Measurements from ENCODE around the gene PTPRD. TPM values are rescaled to one million over a fixed set of nuclear protein-coding genes. Genes with fewer than 3 reads are reported as not detected.

Gene PTPRD
- total RNA-seq, 1 experiment from 2014 or later: not detected

DNA sequence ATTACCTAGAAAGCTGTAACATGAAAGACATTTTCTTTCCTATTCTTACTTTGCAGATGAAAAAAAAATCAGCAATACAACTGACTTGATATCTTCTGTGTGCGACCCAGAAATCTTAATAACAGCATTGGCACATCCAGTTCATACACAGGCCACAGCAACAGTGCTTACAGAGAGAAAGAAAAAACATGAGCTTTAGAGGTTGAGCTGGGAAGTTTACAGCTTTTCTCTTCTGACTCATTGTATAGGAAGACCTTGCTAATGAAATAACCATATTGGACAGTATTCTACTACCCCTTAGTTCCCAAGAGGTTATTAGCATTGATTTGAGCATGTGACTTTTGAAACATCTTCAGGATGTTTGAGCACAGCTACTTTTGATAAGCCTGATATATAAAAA lies 1779.8 kb downstream of the PTPRD start:
- no peaks in the 10 kb centered on the region for H3K27me3 ChIP-seq (ENCODE audit: control insufficient read depth, insufficient read depth, low read length)
- no peak for DNase-seq (ENCODE audit: low read depth, low spot score)
- H3K4me3 ChIP-seq (ENCODE audit: low read depth in 2 of 2, low read length in 2 of 2): no peak overlapping the region
- H3K27ac ChIP-seq (ENCODE audit: low read length): no peak overlapping the region
- no peaks in the 10 kb centered on the region for H3K9me3 ChIP-seq (ENCODE audit: control insufficient read depth, insufficient read depth, low read depth, low read length)
- BruUV-seq (replicated peaks): no TSS peak
- in situ Hi-C loops (cut with HindIII; ENCODE audit: low pct_unique_long_range_greater_than_20kb, low sequenced_read_pairs) (no loop called here), intact Hi-C loops (cut with micrococcal nuclease; ENCODE audit: unreplicated experiment) (no loop called here)
- TF ChIP-seq POLR2AphosphoS5 (IDR thresholded peaks at IDR 0.05; ENCODE audit: low read depth, low read length) (no peak), TCF7L2 (IDR thresholded peaks at IDR 0.05; ENCODE audit: low read depth, low read length) (no peak), SIN3A (IDR thresholded peaks at IDR 0.05; ENCODE audit: borderline replicate concordance, insufficient read depth, low read depth, low read length) (no peak)
- TF ChIP-seq, protein P1, sequence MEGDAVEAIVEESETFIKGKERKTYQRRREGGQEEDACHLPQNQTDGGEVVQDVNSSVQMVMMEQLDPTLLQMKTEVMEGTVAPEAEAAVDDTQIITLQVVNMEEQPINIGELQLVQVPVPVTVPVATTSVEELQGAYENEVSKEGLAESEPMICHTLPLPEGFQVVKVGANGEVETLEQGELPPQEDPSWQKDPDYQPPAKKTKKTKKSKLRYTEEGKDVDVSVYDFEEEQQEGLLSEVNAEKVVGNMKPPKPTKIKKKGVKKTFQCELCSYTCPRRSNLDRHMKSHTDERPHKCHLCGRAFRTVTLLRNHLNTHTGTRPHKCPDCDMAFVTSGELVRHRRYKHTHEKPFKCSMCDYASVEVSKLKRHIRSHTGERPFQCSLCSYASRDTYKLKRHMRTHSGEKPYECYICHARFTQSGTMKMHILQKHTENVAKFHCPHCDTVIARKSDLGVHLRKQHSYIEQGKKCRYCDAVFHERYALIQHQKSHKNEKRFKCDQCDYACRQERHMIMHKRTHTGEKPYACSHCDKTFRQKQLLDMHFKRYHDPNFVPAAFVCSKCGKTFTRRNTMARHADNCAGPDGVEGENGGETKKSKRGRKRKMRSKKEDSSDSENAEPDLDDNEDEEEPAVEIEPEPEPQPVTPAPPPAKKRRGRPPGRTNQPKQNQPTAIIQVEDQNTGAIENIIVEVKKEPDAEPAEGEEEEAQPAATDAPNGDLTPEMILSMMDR (IDR thresholded peaks at IDR 0.05): no peak
- TF ChIP-seq, protein P2, sequence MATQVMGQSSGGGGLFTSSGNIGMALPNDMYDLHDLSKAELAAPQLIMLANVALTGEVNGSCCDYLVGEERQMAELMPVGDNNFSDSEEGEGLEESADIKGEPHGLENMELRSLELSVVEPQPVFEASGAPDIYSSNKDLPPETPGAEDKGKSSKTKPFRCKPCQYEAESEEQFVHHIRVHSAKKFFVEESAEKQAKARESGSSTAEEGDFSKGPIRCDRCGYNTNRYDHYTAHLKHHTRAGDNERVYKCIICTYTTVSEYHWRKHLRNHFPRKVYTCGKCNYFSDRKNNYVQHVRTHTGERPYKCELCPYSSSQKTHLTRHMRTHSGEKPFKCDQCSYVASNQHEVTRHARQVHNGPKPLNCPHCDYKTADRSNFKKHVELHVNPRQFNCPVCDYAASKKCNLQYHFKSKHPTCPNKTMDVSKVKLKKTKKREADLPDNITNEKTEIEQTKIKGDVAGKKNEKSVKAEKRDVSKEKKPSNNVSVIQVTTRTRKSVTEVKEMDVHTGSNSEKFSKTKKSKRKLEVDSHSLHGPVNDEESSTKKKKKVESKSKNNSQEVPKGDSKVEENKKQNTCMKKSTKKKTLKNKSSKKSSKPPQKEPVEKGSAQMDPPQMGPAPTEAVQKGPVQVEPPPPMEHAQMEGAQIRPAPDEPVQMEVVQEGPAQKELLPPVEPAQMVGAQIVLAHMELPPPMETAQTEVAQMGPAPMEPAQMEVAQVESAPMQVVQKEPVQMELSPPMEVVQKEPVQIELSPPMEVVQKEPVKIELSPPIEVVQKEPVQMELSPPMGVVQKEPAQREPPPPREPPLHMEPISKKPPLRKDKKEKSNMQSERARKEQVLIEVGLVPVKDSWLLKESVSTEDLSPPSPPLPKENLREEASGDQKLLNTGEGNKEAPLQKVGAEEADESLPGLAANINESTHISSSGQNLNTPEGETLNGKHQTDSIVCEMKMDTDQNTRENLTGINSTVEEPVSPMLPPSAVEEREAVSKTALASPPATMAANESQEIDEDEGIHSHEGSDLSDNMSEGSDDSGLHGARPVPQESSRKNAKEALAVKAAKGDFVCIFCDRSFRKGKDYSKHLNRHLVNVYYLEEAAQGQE (IDR thresholded peaks at IDR 0.05; ENCODE audit: insufficient read depth in 1 of 2, low read depth in 2 of 2, low read length in 1 of 2): no peak
- ChIA-PET POLR2A (no interaction called here), CTCF (no interaction called here)
- no peaks in the 10 kb centered on the region for H3K36me3 ChIP-seq (ENCODE audit: control insufficient read depth, insufficient read depth, low read length)
- no peak for ATAC-seq
- no peaks in the 10 kb centered on the region for H3K4me1 ChIP-seq (ENCODE audit: control insufficient read depth, insufficient read depth, low read length)

DNA sequence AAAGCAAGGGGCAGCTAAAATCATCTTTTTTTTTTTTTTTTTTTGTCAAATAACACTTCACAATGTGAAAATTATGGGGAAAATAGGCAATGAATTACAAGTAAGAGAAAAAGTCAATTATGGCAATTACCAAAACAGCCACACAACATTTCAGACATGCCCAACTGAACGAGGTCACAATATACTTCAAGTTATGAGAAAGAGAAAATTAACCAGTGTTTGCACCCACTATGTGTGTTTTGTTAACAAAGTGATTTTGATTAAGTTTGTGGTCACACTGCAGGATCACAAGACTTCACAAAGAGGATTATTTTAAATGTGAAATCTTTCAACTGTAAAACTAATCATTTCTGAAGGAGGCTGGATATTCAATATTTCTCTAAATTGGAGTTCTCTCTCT lies 1780.4 kb downstream of the PTPRD start:
- H3K27me3 ChIP-seq (ENCODE audit: control insufficient read depth, insufficient read depth, low read length): no peaks in the 10 kb centered on the region
- no peak overlapping the region for H3K4me3 ChIP-seq (ENCODE audit: low read depth in 2 of 2, low read length in 2 of 2)
- no TSS peak for BruUV-seq (replicated peaks)
- no peak for ATAC-seq
- no peak for DNase-seq (ENCODE audit: low read depth, low spot score)
- TF ChIP-seq TCF7L2 (IDR thresholded peaks at IDR 0.05; ENCODE audit: low read depth, low read length) (no peak), SIN3A (IDR thresholded peaks at IDR 0.05; ENCODE audit: borderline replicate concordance, insufficient read depth, low read depth, low read length) (no peak), POLR2AphosphoS5 (IDR thresholded peaks at IDR 0.05; ENCODE audit: low read depth, low read length) (no peak)
- TF ChIP-seq, protein P2 (IDR thresholded peaks at IDR 0.05; ENCODE audit: insufficient read depth in 1 of 2, low read depth in 2 of 2, low read length in 1 of 2): no peak
- TF ChIP-seq, protein P1 (IDR thresholded peaks at IDR 0.05): no peak
- ChIA-PET CTCF (no interaction called here), POLR2A (no interaction called here)
- in situ Hi-C loops (cut with HindIII; ENCODE audit: low pct_unique_long_range_greater_than_20kb, low sequenced_read_pairs) (no loop called here), intact Hi-C loops (cut with micrococcal nuclease; ENCODE audit: unreplicated experiment) (no loop called here)
- no peak overlapping the region for H3K27ac ChIP-seq (ENCODE audit: low read length)
- H3K4me1 ChIP-seq (ENCODE audit: control insufficient read depth, insufficient read depth, low read length): no peaks in the 10 kb centered on the region
- no peaks in the 10 kb centered on the region for H3K9me3 ChIP-seq (ENCODE audit: control insufficient read depth, insufficient read depth, low read depth, low read length)
- H3K36me3 ChIP-seq (ENCODE audit: control insufficient read depth, insufficient read depth, low read length): no peaks in the 10 kb centered on the region
